Superior temporal gyrus (tissue), 1 donor: ENCODE results near the gene CTAG2.
"Not testable (repeated sequence)": the region's sequence is repeated elsewhere in the genome, so short reads cannot be mapped to it uniquely, and the experiment has no call there.

ENCODE experiments used
- DNase-seq: peaks from one replicate; pipeline ENCODE4 v3.0.0-alpha.2; 2016; ENCODE audit errors: extremely low spot score

CTAG2 gene

GRCh38 chrX:154648931-154649330 is 4.4 kb downstream of the CTAG2 start:
- DNase-seq = no peak

GRCh38 chrX:154645745-154646378 is 7.5 kb downstream of the CTAG2 start:
- DNase-seq = not testable (repeated sequence)

- not testable (repeated sequence) for DNase-seq
Observed at GRCh38 chrX:154643708-154644107, 9.7 kb downstream of the CTAG2 start.

GRCh38 chrX:154641740-154642139 is 11.6 kb downstream of the CTAG2 start:
- not testable (repeated sequence) for DNase-seq

GRCh38 chrX:154633661-154634060 is 19.7 kb downstream of the CTAG2 start:
- not testable (repeated sequence) for DNase-seq

GRCh38 chrX:154630949-154631348 is 22.4 kb downstream of the CTAG2 start:
- not testable (repeated sequence) for DNase-seq

GRCh38 chrX:154628960-154629359 is 24.4 kb downstream of the CTAG2 start:
- DNase-seq = not testable (repeated sequence)

- not testable (repeated sequence) for DNase-seq
Observed at GRCh38 chrX:154620767-154621414, 32.5 kb downstream of the CTAG2 start.

- not testable (repeated sequence) for DNase-seq
Observed at GRCh38 chrX:154619182-154619581, 34.2 kb downstream of the CTAG2 start, which contains the start of gene CTAG1B. TSS of gene CTAG1B (minus strand) at chrX:154619282. CDS start at chrX:154619218, 64 bp downstream.

GRCh38 chrX:154613586-154613985 is 39.8 kb downstream of the CTAG2 start:
- DNase-seq = not testable (repeated sequence)

GRCh38 chrX:154611146-154611545 is 42.2 kb downstream of the CTAG2 start:
- DNase-seq = not testable (repeated sequence)

GRCh38 chrX:154608823-154609222 is 44.6 kb downstream of the CTAG2 start:
- not testable (repeated sequence) for DNase-seq

GRCh38 chrX:154607976-154608375 is 45.4 kb downstream of the CTAG2 start:
- DNase-seq = not testable (repeated sequence)

- DNase-seq = no peak
Observed at GRCh38 chrX:154607370-154607769, 46.0 kb downstream of the CTAG2 start.

- DNase-seq = no peak
Observed at GRCh38 chrX:154605566-154605965, 47.8 kb downstream of the CTAG2 start.

GRCh38 chrX:154603438-154604430 is 49.6 kb downstream of the CTAG2 start:
- DNase-seq = peak; percentile 5

- no peak for DNase-seq
Observed at GRCh38 chrX:154602766-154603437, 50.5 kb downstream of the CTAG2 start.

GRCh38 chrX:154602226-154602625 is 51.2 kb downstream of the CTAG2 start:
- no peak for DNase-seq
